Naive thymus-derived CD4-positive, alpha-beta T cell (primary cell): ENCODE data around the gene ZSCAN2. TPM values are rescaled to one million over a fixed set of nuclear protein-coding genes. Genes with fewer than 3 reads are reported as not detected.
A peak's percentile ranks its signal among the peaks of the same experiment; 100 is the strongest.

Experiments
- ATAC-seq: fragments of 150-1000 bp; cut with Tn5 transposase; 2 replicates; pipeline ENCODE4 v1.10.0; 2021; ENCODE audit warnings: mild to moderate bottlenecking, moderate library complexity
- CTCF ChIA-PET: fragments of 350-600 bp; sonication (Branson Sonifier 250); formaldehyde crosslinking; loops from one replicate; lab custom pipeline; 2021; ENCODE audit warnings: antibody characterized with exemption; lab: Charles Lee
- POLR2A ChIA-PET: fragments of 350-600 bp; sonication (Branson Sonifier 250); formaldehyde crosslinking; loops from one replicate; lab custom pipeline; 2021; ENCODE audit warnings: antibody characterized with exemption, inconsistent platforms; lab: Charles Lee
- DNase-seq, 9 donors: peaks; one replicate each; pipeline versions ENCODE4 v3.0.0 to v3.0.0-alpha.2; 2020 to 2022; ENCODE audit warnings: mixed read lengths in 1 of 9
- H3K27ac ChIP-seq: one replicate; pipeline ENCODE4 v1.7.0; 2013; ENCODE audit warnings: mild to moderate bottlenecking, low read depth, low read length, moderate library complexity
- H3K27me3 ChIP-seq, 2 donors: one replicate each; pipeline ENCODE4 v1.7.0; 2013; ENCODE audit warnings: low read length in 2 of 2, mild to moderate bottlenecking in 2 of 2, moderate library complexity in 2 of 2; ENCODE audit not compliant: control insufficient read depth in 2 of 2, insufficient read depth in 2 of 2
- H3K36me3 ChIP-seq, 3 experiments: 1 replicate in 2 of 3; 2 replicates in 1 of 3; pipeline ENCODE4 v1.7.0; 2013; ENCODE audit warnings: low read length in 3 of 3, mild to moderate bottlenecking in 3 of 3, moderate library complexity in 1 of 3; ENCODE audit not compliant: insufficient read depth in 3 of 3, control insufficient read depth in 2 of 3
- H3K4me1 ChIP-seq, 2 donors: one replicate each; pipeline ENCODE4 v1.7.0; 2013; ENCODE audit warnings: low read length in 2 of 2, mild to moderate bottlenecking in 2 of 2, moderate library complexity in 1 of 2; ENCODE audit not compliant: control insufficient read depth in 2 of 2, insufficient read depth in 2 of 2
- H3K4me3 ChIP-seq: 2 replicates; pipeline ENCODE4 v1.7.0; 2013; ENCODE audit warnings: mild to moderate bottlenecking, low read length
- H3K9me3 ChIP-seq, 3 experiments: 1 replicate in 2 of 3; 2 replicates in 1 of 3; pipeline ENCODE4 v1.7.0; 2013; ENCODE audit warnings: low read length in 3 of 3; ENCODE audit not compliant: control insufficient read depth in 2 of 3
- H3K27ac Mint-ChIP-seq, 9 donors: one replicate each; pipeline ENCODE4 v1.8.0; 2020 to 2022; ENCODE audit warnings: mixed read lengths in 9 of 9, mild to moderate bottlenecking in 8 of 9, moderate library complexity in 5 of 9, inconsistent platforms in 2 of 9
- H3K27me3 Mint-ChIP-seq, 5 donors: one replicate each; pipeline ENCODE4 v1.8.0; 2021 to 2022; ENCODE audit warnings: mixed read lengths in 5 of 5, mild to moderate bottlenecking in 1 of 5
- H3K36me3 Mint-ChIP-seq, 5 donors: one replicate each; pipeline ENCODE4 v1.8.0; 2020 to 2022; ENCODE audit warnings: mixed read lengths in 5 of 5, mild to moderate bottlenecking in 3 of 5, inconsistent platforms in 1 of 5
- H3K4me1 Mint-ChIP-seq, 7 donors: one replicate each; pipeline ENCODE4 v1.8.0; 2020 to 2022; ENCODE audit warnings: mixed read lengths in 7 of 7, mild to moderate bottlenecking in 3 of 7, inconsistent platforms in 1 of 7
- H3K4me3 Mint-ChIP-seq, 10 donors: one replicate each; pipeline ENCODE4 v1.8.0; 2020 to 2022; ENCODE audit warnings: mild to moderate bottlenecking in 10 of 10, mixed read lengths in 10 of 10, moderate library complexity in 6 of 10, inconsistent platforms in 2 of 10
- H3K9me3 Mint-ChIP-seq, 11 donors: one replicate each; pipeline ENCODE4 v1.8.0; 2020 to 2022; ENCODE audit warnings: mixed read lengths in 11 of 11, mild to moderate bottlenecking in 4 of 11, inconsistent platforms in 1 of 11, moderate library complexity in 1 of 11
- intact Hi-C, 2 donors: fragments of 100-400 bp; cut with micrococcal nuclease; formaldehyde crosslinking; loops; one replicate each; pipeline ENCODE4 v1.15.1; 2023
- polyA plus RNA-seq, 2 donors: library from polyadenylated mRNA; unstranded; fragments of 300-500 nt; fragmentation: Illumina TruSeq; gene quantifications; one replicate each; pipeline ENCODE4 v1.2.3, GENCODE V29; 2021
- total RNA-seq, 6 experiments: library from RNA in 5 of 6; stranded (reverse) in 5 of 6; gene quantifications; 1 replicate in 5 of 6; 2 replicates in 1 of 6; pipeline ENCODE4 v1.2.3 and lab custom pipeline; 2021 to 2026

Gene ZSCAN2
- total and polyA plus RNA-seq, 7 experiments from 2014 or later, result 4.8 to 13.0 (median 6.8) TPM

GRCh38 chr15:84600331-84600686, 500 bp upstream of the ZSCAN2 start:
- peaks cover 46 to 80% (median 63%) of the 10 kb centered on the region in 7 donors for H3K4me1 Mint-ChIP-seq
- peak overlapping the region; percentile 89 to 99 (median 96) for H3K4me3 Mint-ChIP-seq
- ChIA-PET POLR2A (interaction anchor here (0.7 to 5.1 kb wide), 4 partner anchors 34 to 780 kb away, joined by 3 to 115 read pairs (median 18); partner anchors contain the start of genes AKAP13 and WDR73), CTCF (interaction anchor here (1.0 to 1.2 kb wide), 2 partner anchors 31 to 34 kb away, joined by 3 read pairs; no protein-coding TSS in a partner anchor)
- H3K36me3 Mint-ChIP-seq, result peaks cover 0 to 15% (median 0%) of the 10 kb centered on the region in 5 donors
- Histone ChIP-seq H3K9me3 (no peaks in the 10 kb centered on the region), H3K4me1 (peaks cover 29 to 30% of the 10 kb centered on the region in 2 donors), H3K27ac (peak overlapping the region; percentile 77), H3K36me3 (peaks cover 0 to 19% (median 0%) of the 10 kb centered on the region in 3 experiments), H3K27me3 (no peaks in the 10 kb centered on the region), H3K4me3 (peak overlapping the region; percentile 96)
- ATAC-seq (peak; percentile 55), DNase-seq (peak in 4 of 9 donors; percentile 18 to 60 (median 46))
- peaks cover 0 to 3% (median 0%) of the 10 kb centered on the region in 11 donors for H3K9me3 Mint-ChIP-seq
- intact Hi-C loops, result loop anchor here (1.0 to 2.0 kb wide), 8 partner anchors 12 to 381 kb away; partner anchors contain the start of genes ZNF592 (in 2 of the 2), PDE8A (in 1 of the 2), SEC11A (in 1 of the 2) and WDR73 (in 1 of the 2)
- no peaks in the 10 kb centered on the region for H3K27me3 Mint-ChIP-seq
- H3K27ac Mint-ChIP-seq, result peak overlapping the region; percentile 67 to 97 (median 88)

DNA sequence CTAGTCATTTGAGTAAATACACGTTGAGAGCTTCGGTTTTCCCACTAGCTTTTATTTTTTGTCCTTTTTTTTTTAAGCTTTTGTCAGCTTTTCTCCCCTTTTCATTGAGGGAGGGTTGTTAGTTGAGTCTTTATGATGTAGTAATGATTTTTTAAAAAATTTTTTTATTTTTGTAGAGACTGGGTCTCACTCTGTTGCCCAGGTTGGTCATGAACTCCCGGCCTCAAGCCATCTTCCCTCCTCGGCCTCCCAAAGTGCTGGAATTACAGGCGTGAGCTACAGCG, 688 bp downstream of the ZSCAN2 start:
- H3K4me3 ChIP-seq, result peak overlapping the region; percentile 96
- Mint-ChIP-seq H3K4me3 (peak overlapping the region; percentile 89 to 99 (median 96)), H3K27me3 (no peaks in the 10 kb centered on the region), H3K4me1 (peaks cover 55 to 89% (median 74%) of the 10 kb centered on the region in 7 donors), H3K27ac (peak overlapping the region in 6 of 9 donors; percentile 39 to 88 (median 76)), H3K9me3 (peaks cover 0 to 1% (median 0%) of the 10 kb centered on the region in 11 donors), H3K36me3 (peaks cover 4 to 24% (median 6%) of the 10 kb centered on the region in 5 donors)
- peak overlapping the region; percentile 77 for H3K27ac ChIP-seq
- ATAC-seq (no peak), DNase-seq (no peak)
- ChIA-PET POLR2A (interaction anchor here (1.1 to 5.1 kb wide), 5 partner anchors 10 to 97 kb away, joined by 3 to 115 read pairs (median 4); partner anchors contain the start of gene WDR73), CTCF (interaction anchor here (0.7 to 1.2 kb wide), 2 partner anchors 8 to 30 kb away, joined by 3 read pairs; no protein-coding TSS in a partner anchor)
- H3K36me3 ChIP-seq, result peaks cover 0 to 30% (median 2%) of the 10 kb centered on the region in 3 experiments
- H3K27me3 ChIP-seq, result no peaks in the 10 kb centered on the region
- peaks cover 29 to 39% of the 10 kb centered on the region in 2 donors for H3K4me1 ChIP-seq
- H3K9me3 ChIP-seq, result no peaks in the 10 kb centered on the region
- intact Hi-C loops, result loop anchor here (1.0 to 2.0 kb wide), 4 partner anchors 31 to 380 kb away; partner anchors contain the start of genes PDE8A (in 1 of the 2), SEC11A (in 1 of the 2) and ZNF592 (in 1 of the 2)

DNA sequence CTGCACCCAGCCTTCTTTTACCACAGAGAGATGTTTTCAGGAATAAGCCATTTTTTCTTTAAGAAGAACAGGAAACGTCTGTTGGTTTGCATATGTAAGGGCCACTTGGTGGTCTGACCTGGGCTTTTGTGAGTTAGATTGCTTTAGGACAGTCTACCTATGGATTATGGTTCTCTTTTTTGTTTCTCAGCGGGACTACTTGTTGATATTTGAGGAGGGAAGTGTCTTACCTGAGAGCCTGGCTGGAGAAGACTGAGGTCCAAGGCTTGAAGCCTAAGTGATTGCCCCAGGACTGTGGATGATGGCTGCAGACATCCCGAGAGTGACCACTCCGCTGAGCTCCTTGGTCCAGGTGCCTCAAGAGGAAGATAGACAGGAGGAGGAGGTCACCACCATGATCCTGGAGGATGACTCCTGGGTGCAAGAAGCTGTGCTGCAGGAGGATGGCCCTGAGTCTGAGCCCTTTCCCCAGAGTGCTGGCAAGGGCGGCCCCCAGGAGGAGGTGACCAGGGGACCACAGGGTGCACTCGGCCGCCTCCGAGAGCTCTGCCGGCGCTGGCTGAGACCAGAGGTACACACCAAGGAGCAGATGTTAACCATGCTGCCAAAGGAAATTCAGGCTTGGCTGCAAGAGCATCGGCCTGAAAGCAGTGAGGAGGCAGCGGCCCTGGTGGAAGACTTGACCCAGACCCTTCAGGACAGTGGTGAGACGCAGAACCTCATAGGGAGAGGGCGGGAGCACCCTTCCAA, 3.0 kb downstream of the ZSCAN2 start:
- ATAC-seq, result no peak
- CTCF ChIA-PET, result no interaction called here
- intact Hi-C loops, result no loop called here
- peaks cover 39 to 74% (median 64%) of the 10 kb centered on the region in 7 donors for H3K4me1 Mint-ChIP-seq
- Histone ChIP-seq H3K4me1 (peaks cover 18 to 27% of the 10 kb centered on the region in 2 donors), H3K27me3 (no peaks in the 10 kb centered on the region), H3K36me3 (peaks cover 0 to 48% (median 4%) of the 10 kb centered on the region in 3 experiments), H3K27ac (no peak overlapping the region), H3K4me3 (no peak overlapping the region), H3K9me3 (no peaks in the 10 kb centered on the region)
- no peak for DNase-seq
- POLR2A ChIA-PET, result interaction anchor here (1.1 kb wide), 1 partner anchor 28 kb away, joined by 3 read pairs; no protein-coding TSS in a partner anchor
- H3K4me3 Mint-ChIP-seq, result peak overlapping the region in 6 of 10 donors; percentile 35 to 92 (median 47)
- no peaks in the 10 kb centered on the region for H3K9me3 Mint-ChIP-seq
- H3K36me3 Mint-ChIP-seq, result peaks cover 5 to 31% (median 8%) of the 10 kb centered on the region in 5 donors
- H3K27ac Mint-ChIP-seq, result peak overlapping the region in 1 of 9 donors; percentile 59
- no peaks in the 10 kb centered on the region for H3K27me3 Mint-ChIP-seq

GRCh38 chr15:84604826-84605553, 4.2 kb downstream of the ZSCAN2 start:
- no peak overlapping the region for H3K27ac ChIP-seq
- Mint-ChIP-seq H3K4me3 (peak overlapping the region in 4 of 10 donors; percentile 15 to 43 (median 31)), H3K36me3 (peaks cover 6 to 40% (median 15%) of the 10 kb centered on the region in 5 donors), H3K27ac (peak overlapping the region in 5 of 9 donors; percentile 20 to 84 (median 71)), H3K4me1 (peaks cover 32 to 70% (median 56%) of the 10 kb centered on the region in 7 donors), H3K9me3 (no peaks in the 10 kb centered on the region), H3K27me3 (no peaks in the 10 kb centered on the region)
- peaks cover 7 to 22% of the 10 kb centered on the region in 2 donors for H3K4me1 ChIP-seq
- no peak for DNase-seq
- H3K36me3 ChIP-seq, result peaks cover 0 to 49% (median 4%) of the 10 kb centered on the region in 3 experiments
- H3K27me3 ChIP-seq, result no peaks in the 10 kb centered on the region
- ATAC-seq, result no peak
- no peaks in the 10 kb centered on the region for H3K9me3 ChIP-seq
- ChIA-PET CTCF (no interaction called here), POLR2A (interaction anchor here (0.7 to 1.1 kb wide), 2 partner anchors 26 kb away, joined by 3 read pairs; no protein-coding TSS in a partner anchor)
- peak overlapping the region; percentile 16 for H3K4me3 ChIP-seq
- intact Hi-C loops, result no loop called here

GRCh38 chr15:84605554-84605882, 4.7 kb downstream of the ZSCAN2 start:
- Histone ChIP-seq H3K9me3 (no peaks in the 10 kb centered on the region), H3K4me3 (peak overlapping the region; percentile 16), H3K27ac (no peak overlapping the region), H3K27me3 (no peaks in the 10 kb centered on the region), H3K36me3 (peaks cover 0 to 48% (median 4%) of the 10 kb centered on the region in 3 experiments), H3K4me1 (peaks cover 6 to 22% of the 10 kb centered on the region in 2 donors)
- ATAC-seq (no peak), DNase-seq (no peak)
- Mint-ChIP-seq H3K4me3 (peak overlapping the region in 4 of 10 donors; percentile 5 to 43 (median 18)), H3K4me1 (peaks cover 27 to 68% (median 54%) of the 10 kb centered on the region in 7 donors), H3K9me3 (no peaks in the 10 kb centered on the region), H3K27ac (peak overlapping the region in 4 of 9 donors; percentile 20 to 84 (median 47)), H3K36me3 (peaks cover 6 to 42% (median 15%) of the 10 kb centered on the region in 5 donors), H3K27me3 (no peaks in the 10 kb centered on the region)
- POLR2A ChIA-PET, result interaction anchor here (0.6 to 0.7 kb wide), 2 partner anchors 26 to 107 kb away, joined by 3 to 7 read pairs; no protein-coding TSS in a partner anchor
- CTCF ChIA-PET, result interaction anchor here (0.6 kb wide), 1 partner anchor 152 kb away, joined by 3 read pairs; no protein-coding TSS in a partner anchor
- intact Hi-C loops, result no loop called here

DNA sequence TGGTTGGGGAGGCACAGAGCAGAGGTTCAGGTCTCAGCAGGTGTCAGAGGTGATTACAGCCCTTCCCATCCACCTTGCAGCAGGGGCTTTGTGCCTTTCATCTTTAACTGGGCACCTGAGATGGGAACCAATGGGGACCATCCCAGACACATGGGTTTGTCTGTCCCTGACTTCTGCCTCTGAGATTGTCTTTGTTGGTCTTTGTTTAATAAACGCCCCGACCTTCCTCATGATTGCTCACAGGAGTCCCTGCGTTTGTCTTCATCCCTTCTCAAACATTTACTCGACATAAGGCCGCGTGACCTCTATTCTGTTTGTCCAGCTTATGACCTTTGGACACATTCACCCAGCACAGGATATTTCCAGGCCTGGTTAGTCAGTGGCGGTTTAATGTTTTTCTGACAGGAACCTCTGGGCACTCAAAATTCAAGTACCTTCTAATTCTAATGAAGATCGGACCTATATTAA, 5.9 kb downstream of the ZSCAN2 start:
- H3K27ac ChIP-seq, result no peak overlapping the region
- Mint-ChIP-seq H3K4me3 (no peak overlapping the region), H3K27ac (no peak overlapping the region)

More for the DNA sequence above, 5.9 kb downstream of the ZSCAN2 start:
- Histone ChIP-seq H3K36me3 (peaks cover 0 to 41% (median 4%) of the 10 kb centered on the region in 3 experiments), H3K27me3 (no peaks in the 10 kb centered on the region), H3K9me3 (no peaks in the 10 kb centered on the region), H3K4me3 (no peak overlapping the region), H3K4me1 (peaks cover 6 to 20% of the 10 kb centered on the region in 2 donors)
- ChIA-PET CTCF (interaction anchor here (0.6 to 1.1 kb wide), 2 partner anchors 70 to 136 kb away, joined by 4 read pairs; no protein-coding TSS in a partner anchor), POLR2A (no interaction called here)
- intact Hi-C loops, result no loop called here
- Mint-ChIP-seq H3K27me3 (no peaks in the 10 kb centered on the region), H3K4me1 (peaks cover 23 to 64% (median 50%) of the 10 kb centered on the region in 7 donors), H3K36me3 (peaks cover 7 to 42% (median 15%) of the 10 kb centered on the region in 5 donors), H3K9me3 (no peaks in the 10 kb centered on the region)
- no peak for DNase-seq
- ATAC-seq, result no peak
